CD14-positive monocyte (primary cell): ENCODE measurements around the gene KIAA1328. TPM values are rescaled to one million over a fixed set of nuclear protein-coding genes. Genes with fewer than 3 reads are reported as not detected.
"Not testable (repeated sequence)": the region's sequence is repeated elsewhere in the genome, so short reads cannot be mapped to it uniquely, and the experiment has no call there.

Source experiments
- DNase-seq, 3 donors: peaks; one replicate each; pipeline ENCODE4 v3.0.0-alpha.2; 2011 to 2022
- H2AFZ ChIP-seq: 2 replicates; pipeline ENCODE4 v1.6.0; 2012; ENCODE audit warnings: mild to moderate bottlenecking, low read depth, low read length, inconsistent platforms; ENCODE audit not compliant: insufficient read depth, poor library complexity, severe bottlenecking
- H3K27ac ChIP-seq, 2 donors: 1 replicate in 1 of 2; 2 replicates in 1 of 2; pipeline ENCODE4 v1.5.1; 2012 to 2013; ENCODE audit warnings: low read length in 2 of 2, control low read depth in 1 of 2, inconsistent platforms in 1 of 2, low read depth in 1 of 2, mild to moderate bottlenecking in 1 of 2
- H3K27me3 ChIP-seq, 2 donors: one replicate each; pipeline versions ENCODE4 v1.6.0 to v1.6.1; 2011 to 2013; ENCODE audit warnings: low read length in 2 of 2; ENCODE audit not compliant: control insufficient read depth in 2 of 2, insufficient read depth in 2 of 2
- H3K36me3 ChIP-seq, 2 donors: replicated peaks in 1 of 2; 1 replicate in 1 of 2; 2 replicates in 1 of 2; pipeline versions ENCODE4 v1.5.1 to v1.6.1; 2012 to 2013; ENCODE audit warnings: low read length in 2 of 2, control low read depth in 1 of 2, inconsistent platforms in 1 of 2, mild to moderate bottlenecking in 1 of 2; ENCODE audit not compliant: insufficient read depth in 2 of 2, control insufficient read depth in 1 of 2
- H3K4me1 ChIP-seq, 2 donors: 1 replicate in 1 of 2; 2 replicates in 1 of 2; pipeline versions ENCODE4 v1.5.1 to v1.6.1; 2012 to 2013; ENCODE audit warnings: low read length in 2 of 2, control low read depth in 1 of 2, inconsistent platforms in 1 of 2, mild to moderate bottlenecking in 1 of 2, moderate library complexity in 1 of 2; ENCODE audit not compliant: insufficient read depth in 2 of 2, control insufficient read depth in 1 of 2
- H3K4me2 ChIP-seq: replicated peaks from 2 replicates; pipeline ENCODE3; 2012; ENCODE audit warnings: low read length, moderate library complexity, mild to moderate bottlenecking; ENCODE audit not compliant: poor library complexity, severe bottlenecking; ENCODE audit errors: extremely low read depth
- H3K4me3 ChIP-seq, 3 experiments: fragments of 200-600 bp in 1 of 3; sonication (generic) in 1 of 3; replicated peaks in 1 of 3; 1 replicate in 2 of 3; 2 replicates in 1 of 3; pipeline ENCODE4 v1.5.1; 2011 to 2013; ENCODE audit warnings: low read length in 3 of 3, mild to moderate bottlenecking in 3 of 3, control low read depth in 2 of 3, low read depth in 2 of 3, inconsistent platforms in 1 of 3, moderate library complexity in 1 of 3
- H3K79me2 ChIP-seq: 2 replicates; pipeline ENCODE4 v1.6.0; 2012; ENCODE audit warnings: mild to moderate bottlenecking, control low read depth, inconsistent platforms, low read length, moderate library complexity; ENCODE audit not compliant: insufficient read depth
- H3K9ac ChIP-seq: 2 replicates; pipeline ENCODE4 v1.6.0; 2017; ENCODE audit warnings: low read length, mild to moderate bottlenecking; ENCODE audit not compliant: insufficient read depth, poor library complexity, severe bottlenecking
- H3K9me3 ChIP-seq, 2 donors: replicated peaks in 1 of 2; 1 replicate in 1 of 2; 2 replicates in 1 of 2; pipeline versions ENCODE4 v1.5.1 to v1.6.1; 2012 to 2013; ENCODE audit warnings: low read length in 2 of 2, control low read depth in 1 of 2; ENCODE audit not compliant: control insufficient read depth in 1 of 2, insufficient read depth in 1 of 2
- H4K20me1 ChIP-seq: 2 replicates; pipeline ENCODE4 v1.6.0; 2012; ENCODE audit warnings: mild to moderate bottlenecking, low read length, control low read depth, moderate library complexity; ENCODE audit not compliant: insufficient read depth
- H3K27ac Mint-ChIP-seq, 7 donors: one replicate each; pipeline ENCODE4 v1.8.0; 2020; ENCODE audit warnings: mild to moderate bottlenecking in 7 of 7, mixed read lengths in 7 of 7, moderate library complexity in 6 of 7, inconsistent platforms in 2 of 7
- H3K27me3 Mint-ChIP-seq, 3 donors: one replicate each; pipeline ENCODE4 v1.8.0; 2021 to 2022; ENCODE audit warnings: low read depth in 3 of 3, mild to moderate bottlenecking in 3 of 3, mixed read lengths in 3 of 3, moderate library complexity in 3 of 3, inconsistent platforms in 1 of 3
- H3K36me3 Mint-ChIP-seq, 2 donors: one replicate each; pipeline ENCODE4 v1.8.0; 2020; ENCODE audit warnings: mixed read lengths in 2 of 2, inconsistent platforms in 1 of 2, mild to moderate bottlenecking in 1 of 2
- H3K4me1 Mint-ChIP-seq: one replicate; pipeline ENCODE4 v1.8.0; 2020; ENCODE audit warnings: mild to moderate bottlenecking, mixed read lengths
- H3K4me3 Mint-ChIP-seq, 2 donors: one replicate each; pipeline ENCODE4 v1.8.0; 2020; ENCODE audit warnings: mild to moderate bottlenecking in 2 of 2, mixed read lengths in 2 of 2, moderate library complexity in 1 of 2
- H3K9me3 Mint-ChIP-seq, 7 donors: one replicate each; pipeline ENCODE4 v1.8.0; 2020 to 2022; ENCODE audit warnings: mixed read lengths in 7 of 7, mild to moderate bottlenecking in 6 of 7, moderate library complexity in 6 of 7, inconsistent platforms in 2 of 7
- CTCF ChIP-seq: fragments of 200-600 bp; IDR thresholded peaks from one replicate; pipeline ENCODE4 v1.8.0; 2022; ENCODE audit warnings: antibody characterized with exemption, mild to moderate bottlenecking
- WGBS: methylation state at CpG from one replicate; pipeline ENCODE4 v1.1.5; 2013; ENCODE audit warnings: missing lambda C conversion rate; ENCODE audit not compliant: insufficient coverage; 5-methylcytosine and 5-hydroxymethylcytosine counted together
- intact Hi-C, 2 donors: fragments of 100-400 bp; cut with micrococcal nuclease; formaldehyde crosslinking; loops; one replicate each; pipeline versions ENCODE4 v1.15.0 to v1.15.1; 2023
- polyA plus RNA-seq, 3 donors: library from polyadenylated mRNA; depleted of rRNA in 1 of 3; unstranded in 2 of 3; stranded (reverse) in 1 of 3; fragments of 300-500 nt in 2 of 3; fragments of >200 nt in 1 of 3; fragmentation: Illumina TruSeq in 2 of 3; gene quantifications; 1 replicate in 2 of 3; 2 replicates in 1 of 3; pipeline ENCODE4 v1.2.3, GENCODE V29; 2012 to 2021

The KIAA1328 gene
- polyA plus RNA-seq, 3 donors: 3.7 to 3.9 (median 3.8) TPM

GRCh38 chr18:37166491-37166890 lies 337.6 kb downstream of the KIAA1328 start:
- Histone ChIP-seq H3K36me3 (no peaks in the 10 kb centered on the region), H3K4me3 (no peak overlapping the region), H3K27me3 (no peaks in the 10 kb centered on the region), H2AFZ (no peak overlapping the region), H4K20me1 (no peaks in the 10 kb centered on the region), H3K9ac (no peak overlapping the region), H3K27ac (no peak overlapping the region), H3K9me3 (no peaks in the 10 kb centered on the region), H3K79me2 (no peaks in the 10 kb centered on the region), H3K4me1 (no peaks in the 10 kb centered on the region), H3K4me2 (no peak overlapping the region)
- no peaks in the 10 kb centered on the region for H3K27me3 Mint-ChIP-seq
- DNase-seq: no peak
- H3K4me3 Mint-ChIP-seq: no peak overlapping the region
- no peak for TF ChIP-seq CTCF
- peaks cover 1 to 12% (median 4%) of the 10 kb centered on the region in 7 donors for H3K9me3 Mint-ChIP-seq
- peaks cover 0 to 6% of the 10 kb centered on the region in 2 donors for H3K36me3 Mint-ChIP-seq
- 88% methylated on average over 1 of the region's 1 CpG for WGBS
- H3K27ac Mint-ChIP-seq: no peak overlapping the region
- H3K4me1 Mint-ChIP-seq: no peaks in the 10 kb centered on the region
- intact Hi-C loops: no loop called here

GRCh38 chr18:37166966-37167365 lies 338.0 kb downstream of the KIAA1328 start:
- H3K36me3 Mint-ChIP-seq, H3K4me1 ChIP-seq, H3K27me3 ChIP-seq, H4K20me1 ChIP-seq, H3K4me3 Mint-ChIP-seq, H3K9me3 ChIP-seq, H3K4me2 ChIP-seq, H3K27ac Mint-ChIP-seq, H3K27ac ChIP-seq, H3K27me3 Mint-ChIP-seq, H3K4me1 Mint-ChIP-seq, H3K36me3 ChIP-seq, intact Hi-C loops, H2AFZ ChIP-seq, H3K9ac ChIP-seq, DNase-seq, H3K4me3 ChIP-seq, H3K79me2 ChIP-seq: not testable (repeated sequence)
- WGBS: 95% methylated on average over 4 of the region's 6 CpGs
- peaks cover 1 to 12% (median 4%) of the 10 kb centered on the region in 7 donors for H3K9me3 Mint-ChIP-seq
